Stomach (tissue), 4 donors: Measurements from ENCODE around the gene CCDC97.

ENCODE experiments used
- CTCF ChIP-seq, 7 experiments: fragments of 450-650 bp in 4 of 7; fragments of 200-600 bp in 3 of 7; sonication (generic) in 3 of 7; IDR thresholded peaks; one replicate each; pipeline ENCODE4 v1.5.1; 2016 to 2019; ENCODE audit warnings: antibody characterized with exemption in 7 of 7, control low read depth in 2 of 7, mild to moderate bottlenecking in 1 of 7
- EP300 ChIP-seq: sonication (generic); formaldehyde crosslinking; IDR thresholded peaks from one replicate; pipeline ENCODE4 v1.6.1; 2017; ENCODE audit warnings: antibody characterized with exemption
- POLR2A ChIP-seq, 4 donors: fragments of 450-650 bp; IDR thresholded peaks; one replicate each; pipeline ENCODE4 v1.6.1; 2016; ENCODE audit warnings: antibody characterized with exemption in 4 of 4, control low read depth in 2 of 4, mild to moderate bottlenecking in 1 of 4, moderate library complexity in 1 of 4
- POLR2AphosphoS5 ChIP-seq, 3 donors: sonication (generic); formaldehyde crosslinking; IDR thresholded peaks; one replicate each; pipeline ENCODE4 v1.6.1; 2016; ENCODE audit warnings: antibody characterized with exemption in 3 of 3

GRCh38 chr19:41325640-41325946, 15.6 kb downstream of the CCDC97 start:
- no peak for TF ChIP-seq CTCF (IDR thresholded peaks at IDR 0.05)
- no peak for TF ChIP-seq POLR2A (IDR thresholded peaks at IDR 0.05)
- no peak for TF ChIP-seq EP300
- no peak for TF ChIP-seq POLR2AphosphoS5 (IDR thresholded peaks at IDR 0.05)
